COR-L47 (cell line): Measurements from ENCODE around the gene CHST15.

Experiments
- DNase-seq: peaks from one replicate; lab custom pipeline; 2025; lab: John Stamatoyannopoulos, UW

Gene CHST15

DNA sequence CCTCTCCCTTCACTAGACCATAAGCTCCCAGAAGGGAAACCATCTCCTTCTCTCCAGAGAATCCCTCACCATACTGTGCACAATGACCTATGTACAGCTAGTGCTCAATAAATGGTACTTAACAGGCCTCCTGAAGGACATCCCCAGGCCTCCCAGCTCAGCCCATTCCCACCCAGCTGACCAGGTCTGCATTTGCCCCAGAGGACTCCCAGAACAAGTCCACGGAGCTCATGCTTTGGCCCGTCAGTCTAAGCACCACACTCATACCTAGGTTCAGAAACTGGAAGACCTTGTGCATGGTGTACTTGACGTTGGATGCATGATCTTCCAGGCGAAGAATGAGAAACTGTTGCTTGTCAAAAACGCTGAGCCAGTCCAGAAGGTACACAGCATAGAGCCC, 81.3 kb downstream of the CHST15 start:
- no peak for DNase-seq

DNA sequence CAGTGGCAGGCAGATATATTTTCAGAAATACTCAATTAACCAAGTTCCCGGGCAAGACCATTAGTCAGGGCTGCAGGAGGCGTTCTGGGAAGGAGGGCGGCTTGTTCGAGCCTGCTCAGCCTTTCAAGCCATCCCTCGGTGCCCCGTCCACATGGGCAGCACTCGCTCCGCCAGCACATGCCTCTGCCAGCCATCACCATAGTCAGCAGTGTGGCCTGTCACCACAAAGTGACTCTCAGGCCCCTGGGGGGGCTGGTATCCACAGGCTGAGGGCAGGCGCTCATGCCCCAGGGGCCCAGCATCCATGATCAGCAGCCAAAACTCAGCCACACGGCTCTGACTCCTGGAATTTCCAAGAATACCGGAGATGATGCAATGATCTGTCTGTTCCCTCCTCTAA, 81.9 kb downstream of the CHST15 start:
- DNase-seq: no peak

DNA sequence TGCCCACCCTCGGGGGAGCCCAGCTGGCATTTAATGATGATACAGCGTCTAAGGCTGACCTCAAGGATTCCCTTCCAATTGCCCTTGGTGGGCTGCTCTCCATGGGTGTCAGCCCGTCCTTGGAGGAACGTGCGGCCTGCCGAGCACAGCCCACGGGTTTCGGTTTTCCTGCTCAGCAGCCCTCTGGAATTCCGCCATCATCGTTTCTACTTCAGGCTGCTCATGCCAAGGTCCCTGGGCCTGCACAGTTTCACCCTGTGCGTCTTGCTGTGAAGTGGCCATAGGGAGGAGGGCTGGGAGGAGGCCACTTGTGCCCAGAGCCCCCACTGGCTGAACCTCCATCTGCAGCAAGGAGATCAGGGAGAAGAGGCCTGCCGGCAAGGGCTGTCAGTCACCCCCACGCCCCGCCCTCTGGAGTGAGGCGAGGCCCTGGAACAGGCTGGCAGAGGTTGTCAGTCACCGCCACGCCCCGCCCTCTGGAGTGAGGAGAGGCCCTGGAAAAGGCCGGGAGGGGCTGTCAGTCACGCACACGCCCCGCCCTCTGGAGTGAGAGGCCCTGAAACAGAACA, 82.8 kb downstream of the CHST15 start:
- DNase-seq: no peak

DNA sequence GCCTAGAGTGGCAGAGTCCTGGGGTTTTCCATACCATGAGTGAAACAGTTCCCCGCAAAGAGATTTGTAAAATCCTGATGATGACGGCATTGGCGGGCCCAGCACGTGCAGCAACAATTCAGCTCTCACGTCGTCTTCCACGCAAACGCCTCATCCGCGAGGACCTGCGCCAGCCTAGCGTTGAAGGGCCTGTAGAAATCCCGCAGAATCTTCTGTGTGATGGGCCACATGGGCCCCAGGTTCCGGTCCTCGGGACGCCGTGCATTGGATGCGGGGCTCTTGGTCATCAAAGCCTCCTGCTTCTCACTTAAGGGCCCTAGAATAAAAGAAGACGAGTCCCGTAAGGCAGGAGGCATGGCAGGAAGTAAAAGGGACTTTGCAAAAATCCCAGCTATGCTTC, 83.4 kb downstream of the CHST15 start:
- DNase-seq: no peak

DNA sequence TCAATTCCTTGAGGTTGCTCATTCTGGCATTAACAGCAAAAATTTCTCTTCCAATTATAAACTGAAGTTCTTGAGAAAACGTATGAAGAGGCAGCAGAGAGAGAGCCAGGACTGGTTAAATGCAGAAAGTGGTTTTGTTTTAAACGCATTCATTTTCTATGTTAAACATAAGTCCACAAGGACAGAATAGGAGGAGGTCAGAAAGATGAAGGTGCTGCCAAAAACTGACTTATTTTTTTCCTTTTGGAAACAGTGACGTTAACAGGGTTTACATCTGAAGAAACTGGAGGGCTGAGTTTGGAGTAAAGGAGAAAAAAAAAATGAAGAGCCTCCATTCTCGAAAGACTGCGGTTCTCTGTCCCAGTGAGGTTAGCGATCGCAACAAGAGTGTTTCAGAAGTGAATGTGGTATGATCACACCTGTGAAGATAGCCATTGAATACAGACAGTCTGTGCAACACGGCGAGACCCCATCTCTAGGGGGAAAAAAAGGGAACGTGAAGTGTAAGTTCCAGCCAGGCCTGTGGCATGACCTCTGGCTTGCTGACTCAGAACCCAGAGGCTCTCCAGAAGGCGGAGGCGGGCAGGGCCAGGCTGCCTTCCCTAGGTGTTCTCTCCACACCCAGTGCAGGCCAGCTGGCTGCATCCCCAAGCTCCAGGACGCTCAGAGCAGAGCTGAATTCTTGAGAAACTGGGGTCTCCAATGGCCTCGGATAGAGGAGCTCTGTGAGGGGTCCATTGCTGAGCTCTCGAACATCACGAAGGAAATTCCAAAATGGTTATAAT, 84.0 kb downstream of the CHST15 start:
- DNase-seq: no peak

DNA sequence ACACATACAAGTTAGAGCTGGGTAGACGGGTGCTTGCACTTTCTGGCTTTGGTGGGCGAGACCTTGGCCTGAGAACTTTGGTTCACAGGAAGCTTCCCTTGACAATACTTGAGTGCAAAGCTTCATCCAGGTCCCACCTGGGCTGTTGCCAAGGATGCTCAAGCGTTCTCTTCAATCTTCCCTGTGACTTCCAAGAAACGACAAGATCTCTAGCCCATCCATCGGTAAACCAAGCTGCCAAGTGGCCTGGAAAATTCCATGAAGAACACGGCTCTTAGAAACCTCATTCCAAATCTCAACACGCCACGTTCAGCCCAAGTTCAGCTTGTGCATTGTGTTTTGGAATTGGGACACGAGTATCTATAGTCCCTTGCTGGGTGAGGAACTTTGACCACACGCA, 84.7 kb downstream of the CHST15 start:
- DNase-seq: no peak

DNA sequence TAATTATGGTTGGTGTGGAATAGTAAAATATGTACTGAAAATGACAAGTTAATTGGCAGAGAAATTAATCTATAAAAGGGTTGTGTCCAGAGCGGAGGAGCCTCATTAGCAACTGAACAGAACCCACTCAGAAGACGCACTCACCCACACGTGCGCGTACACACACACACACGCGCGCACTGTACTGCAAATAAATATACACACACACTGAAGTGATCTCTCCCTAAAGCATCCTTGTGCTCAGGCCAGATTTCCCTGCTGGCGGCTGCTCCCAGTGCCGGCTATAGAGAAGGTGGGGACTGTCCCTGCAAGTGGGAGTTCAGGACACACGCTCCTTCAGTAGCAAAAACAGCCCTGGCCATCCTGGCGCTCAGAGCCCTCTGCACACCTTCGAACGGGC, 85.2 kb downstream of the CHST15 start:
- DNase-seq: no peak

DNA sequence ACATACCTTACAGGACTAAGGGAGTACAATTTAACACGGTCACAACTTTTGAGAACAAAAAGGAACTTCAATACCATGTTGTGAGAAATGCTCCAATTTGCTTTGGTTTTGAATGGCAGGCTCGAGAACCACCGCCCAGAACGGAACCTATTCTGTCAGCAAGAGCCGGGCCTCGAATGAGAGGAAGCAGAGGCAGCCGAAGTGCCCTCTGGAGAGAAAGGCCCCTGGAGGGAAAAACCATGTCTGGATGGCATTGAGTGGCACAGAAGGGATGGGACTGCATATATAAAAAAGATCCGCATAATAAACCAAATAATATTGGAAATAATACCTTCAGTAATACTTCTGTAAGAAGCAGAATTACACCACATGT, 85.6 kb downstream of the CHST15 start:
- DNase-seq: no peak

DNA sequence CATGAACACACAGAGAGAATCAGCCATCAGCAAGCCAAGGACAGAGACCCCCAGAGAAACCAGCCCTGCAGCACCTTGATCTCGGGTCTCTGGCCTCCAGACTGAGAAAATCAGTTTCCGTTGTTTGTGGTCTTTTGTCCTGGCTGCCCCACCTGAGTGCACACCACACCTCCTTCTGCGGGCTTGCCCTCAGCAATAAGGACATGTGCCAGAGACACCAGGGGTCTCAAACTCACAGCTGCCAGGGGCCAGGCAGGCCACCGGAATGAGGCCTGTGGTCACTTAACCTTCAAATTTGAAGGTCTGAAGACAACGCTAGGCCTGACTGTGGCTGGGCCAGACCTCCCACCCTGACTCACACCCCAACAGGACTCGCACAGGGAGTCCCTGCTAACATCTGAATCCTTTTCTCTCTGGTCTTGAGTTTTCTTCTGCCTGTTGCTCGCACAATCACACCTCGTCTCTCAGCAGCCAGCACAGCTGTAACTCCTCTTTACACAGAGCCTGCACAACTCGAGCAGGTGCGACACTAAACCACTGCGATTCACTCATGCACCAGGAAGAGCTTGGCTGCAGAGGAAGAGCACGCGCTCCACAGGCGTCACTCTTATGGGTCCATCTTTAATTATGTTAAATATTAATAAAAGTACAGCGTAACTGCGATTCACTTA, 86.2 kb downstream of the CHST15 start:
- no peak for DNase-seq

DNA sequence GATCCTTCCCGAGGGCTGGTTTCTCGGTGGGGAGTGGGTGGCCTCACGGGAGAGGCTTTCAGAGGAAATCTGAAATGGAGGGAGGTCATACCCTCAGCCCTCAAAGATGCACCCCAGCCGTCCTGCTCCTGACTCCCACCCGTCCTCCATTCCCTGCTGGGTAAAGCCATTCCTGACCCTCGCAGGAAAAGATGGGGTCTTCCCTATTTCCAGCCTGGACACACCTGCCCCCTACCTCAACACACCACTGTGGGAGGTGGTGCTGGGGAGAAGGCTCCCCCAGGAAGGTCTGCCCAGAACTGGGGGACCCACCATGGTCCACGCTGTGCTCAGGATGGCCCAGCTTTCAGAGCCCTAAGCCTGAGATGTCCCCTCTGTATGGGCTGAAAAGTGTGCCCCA, 86.9 kb downstream of the CHST15 start:
- DNase-seq: no peak

DNA sequence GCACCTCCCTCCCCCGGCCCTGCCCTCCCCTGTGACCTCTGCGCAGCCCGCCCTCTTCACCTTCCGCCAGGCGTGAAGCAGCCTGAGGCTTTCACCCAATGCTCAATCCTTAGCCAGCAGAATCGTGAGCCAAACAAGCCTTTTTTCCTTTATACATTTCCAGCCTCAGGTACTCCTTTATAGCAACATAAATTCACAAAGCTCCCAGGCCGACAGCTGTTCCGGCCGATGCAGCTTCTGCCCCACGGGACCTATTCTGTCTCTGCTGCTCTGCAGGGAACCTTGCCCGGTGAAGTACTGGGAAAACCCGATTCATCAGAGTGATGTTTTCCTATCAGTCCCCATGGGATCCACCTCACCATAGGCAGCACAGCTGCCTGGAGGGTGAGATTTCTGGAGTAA, 87.4 kb downstream of the CHST15 start:
- no peak for DNase-seq

DNA sequence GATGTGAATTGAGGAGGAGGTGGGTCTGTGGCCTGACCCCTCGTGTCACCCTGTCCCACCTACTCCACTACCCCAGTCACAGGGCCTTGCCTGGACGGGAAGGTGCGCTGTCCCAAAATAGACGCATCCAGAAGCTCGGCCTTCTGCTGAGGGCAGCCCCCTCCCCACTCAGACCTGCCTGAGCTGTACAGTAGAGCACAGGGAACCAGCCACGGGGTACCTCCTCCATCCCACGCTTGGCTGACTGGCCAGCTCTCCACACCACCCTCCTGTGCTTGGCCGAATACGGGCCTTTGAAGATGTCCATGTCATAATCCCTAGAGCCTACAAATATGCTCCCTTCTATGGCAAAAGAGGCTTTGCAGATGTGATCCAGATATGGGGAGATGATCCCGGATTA, 88.3 kb downstream of the CHST15 start:
- DNase-seq: no peak

DNA sequence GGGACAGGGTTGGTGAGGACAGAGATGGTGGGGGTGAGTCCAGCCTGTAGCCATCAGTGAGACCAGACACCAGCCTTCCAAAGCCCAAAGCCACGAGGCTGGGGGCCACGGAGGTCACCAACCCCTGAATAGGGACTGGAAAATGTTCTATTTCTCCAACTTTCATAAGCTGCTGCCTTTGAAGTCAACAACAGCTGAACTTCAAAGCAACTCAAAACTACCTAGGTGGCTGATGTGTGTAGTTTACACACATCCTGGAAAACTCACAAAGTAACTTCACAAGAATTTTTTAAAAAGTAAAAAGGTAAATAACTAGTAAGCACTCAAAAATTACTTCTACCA, 88.8 kb downstream of the CHST15 start:
- DNase-seq: no peak

DNA sequence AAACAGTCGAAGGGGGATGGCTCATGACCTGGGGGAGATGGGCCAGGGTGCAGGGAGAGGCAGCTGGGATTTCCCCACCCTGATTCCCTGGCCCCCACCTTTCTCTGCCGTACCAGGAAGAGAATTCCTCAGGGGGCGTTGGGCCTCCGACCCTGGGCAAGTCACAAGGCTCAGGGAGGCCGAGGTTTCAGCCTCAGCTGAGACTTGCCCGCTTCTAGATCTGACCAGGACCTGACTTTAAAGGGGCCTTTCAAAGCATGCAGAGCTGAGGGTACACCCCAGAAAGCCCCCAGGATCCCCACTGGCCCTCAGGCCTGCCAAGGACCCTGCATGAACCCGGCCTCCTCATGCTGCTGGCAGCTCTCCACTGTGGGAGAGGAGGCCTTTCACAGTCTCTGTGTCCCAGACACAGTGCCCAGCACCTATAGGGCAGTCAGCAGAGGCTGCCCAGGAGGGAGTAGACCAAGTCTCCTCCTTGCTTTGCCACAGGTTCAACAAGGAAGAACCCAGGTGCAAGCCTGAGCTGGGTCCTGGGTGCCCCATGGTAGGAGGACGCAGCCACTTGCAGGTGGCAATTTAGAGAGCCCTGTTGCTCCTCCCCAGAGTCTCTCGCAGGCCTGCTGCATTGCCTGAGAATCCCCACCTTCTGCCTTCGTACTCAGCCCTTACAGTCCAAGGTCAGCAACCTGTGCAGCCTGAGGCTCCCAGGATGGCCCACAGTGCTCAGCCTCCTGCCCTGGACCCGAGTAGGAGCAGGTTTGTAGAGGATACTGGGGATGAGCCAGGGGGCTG, 89.3 kb downstream of the CHST15 start:
- no peak for DNase-seq

DNA sequence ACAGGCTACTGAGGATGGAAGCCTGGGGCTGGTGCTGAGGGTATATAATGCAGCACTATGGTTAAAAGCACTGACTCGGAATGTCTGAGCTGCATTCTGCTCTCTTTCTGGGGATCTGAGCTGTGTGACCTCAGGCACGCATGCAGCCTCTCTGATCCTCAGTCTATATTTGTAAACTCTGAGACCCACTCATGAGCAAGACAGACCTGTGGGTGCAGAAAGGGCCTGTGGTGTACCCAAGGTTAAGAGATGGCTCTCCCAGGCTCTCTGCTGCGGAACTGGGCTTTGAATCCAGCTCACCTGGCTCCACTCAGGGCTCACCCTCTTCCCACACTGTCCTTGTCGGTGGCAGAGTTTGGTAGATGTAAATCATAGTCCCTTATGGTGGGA, 89.9 kb downstream of the CHST15 start:
- DNase-seq: no peak

DNA sequence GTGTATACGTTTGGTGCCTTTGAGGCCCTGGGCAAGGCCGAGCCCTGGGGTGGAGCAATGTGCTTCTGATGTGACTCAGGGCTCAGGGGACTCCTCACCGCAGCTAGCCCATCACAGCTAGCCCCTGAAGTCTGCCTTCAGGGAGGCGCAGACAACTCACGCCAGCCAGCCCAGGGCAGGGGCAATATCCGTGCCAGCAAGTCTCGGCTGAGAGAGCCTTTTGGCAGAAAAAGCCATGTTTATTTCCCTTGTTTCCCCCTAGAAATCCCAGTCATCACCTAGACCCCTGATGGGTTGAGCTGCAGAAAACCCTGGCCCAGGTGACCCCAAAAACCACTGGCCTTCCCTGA, 90.4 kb downstream of the CHST15 start:
- DNase-seq: no peak

DNA sequence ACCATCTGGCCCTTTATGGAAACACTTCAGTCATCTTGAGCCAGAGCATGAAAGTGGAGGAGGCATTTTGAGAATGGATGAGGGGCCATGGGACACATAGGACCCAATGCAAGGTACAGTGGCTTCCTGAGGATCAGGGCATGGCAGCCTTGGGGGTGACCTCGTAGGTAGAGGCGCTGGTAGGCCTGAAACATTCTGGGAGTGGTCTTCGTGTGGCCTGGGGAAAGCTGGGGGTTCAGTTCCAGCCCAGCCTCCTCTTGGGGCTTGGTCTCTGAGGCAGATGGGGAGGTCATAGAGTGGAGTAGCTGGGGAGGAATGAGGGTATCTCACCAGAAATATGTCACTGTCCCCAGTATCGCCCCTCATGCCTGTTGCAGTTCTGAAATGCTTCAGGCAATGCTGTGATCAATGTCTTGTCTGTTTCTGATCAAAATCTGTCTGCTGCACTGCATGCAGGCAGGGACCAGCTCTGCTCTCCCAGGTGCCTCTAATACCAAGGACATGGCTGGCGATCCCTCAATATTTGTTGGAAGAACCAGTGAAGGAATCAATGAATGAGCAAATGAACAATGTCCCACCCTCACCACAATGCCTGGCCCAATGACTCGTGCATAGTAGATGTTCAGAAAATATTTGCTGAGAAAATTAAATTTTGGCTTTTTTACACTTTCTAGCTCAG, 90.9 kb downstream of the CHST15 start:
- DNase-seq: no peak

DNA sequence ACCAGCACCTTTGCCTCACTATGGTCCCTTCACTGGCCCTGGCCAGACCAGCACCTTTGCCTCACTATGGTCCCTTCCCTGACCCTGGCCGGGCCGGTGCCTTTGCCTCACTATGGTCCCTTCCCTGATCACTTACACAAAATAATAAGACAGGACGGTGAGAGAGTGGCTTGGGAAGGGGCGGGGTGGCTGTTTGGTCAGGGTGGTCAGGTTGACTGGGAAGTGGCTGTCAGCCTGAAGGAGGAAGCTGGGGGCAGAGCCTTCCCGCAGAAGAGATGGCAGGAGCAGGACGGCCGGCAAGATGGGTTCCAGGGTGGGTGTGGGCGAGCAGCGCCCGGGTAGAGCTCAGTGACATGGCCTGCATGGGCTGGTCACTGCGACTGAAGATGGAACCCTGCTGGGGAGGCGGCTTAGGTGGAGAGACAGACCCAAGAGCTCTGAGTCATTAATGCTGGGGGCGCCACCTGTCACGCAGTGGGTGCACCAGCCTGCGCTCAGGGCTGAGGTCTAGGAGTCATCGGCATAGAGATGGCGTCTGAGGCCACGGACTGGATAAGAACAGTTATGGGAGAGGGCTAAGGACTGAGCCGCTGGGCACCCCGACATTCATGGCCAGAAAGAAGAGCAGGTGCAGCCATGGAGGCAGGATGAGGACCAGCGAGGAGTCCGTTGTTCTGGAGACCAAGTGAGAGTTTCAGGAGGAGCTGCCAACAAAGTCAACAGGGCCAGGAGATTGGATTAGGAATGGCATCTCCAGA, 91.8 kb downstream of the CHST15 start:
- DNase-seq: no peak

DNA sequence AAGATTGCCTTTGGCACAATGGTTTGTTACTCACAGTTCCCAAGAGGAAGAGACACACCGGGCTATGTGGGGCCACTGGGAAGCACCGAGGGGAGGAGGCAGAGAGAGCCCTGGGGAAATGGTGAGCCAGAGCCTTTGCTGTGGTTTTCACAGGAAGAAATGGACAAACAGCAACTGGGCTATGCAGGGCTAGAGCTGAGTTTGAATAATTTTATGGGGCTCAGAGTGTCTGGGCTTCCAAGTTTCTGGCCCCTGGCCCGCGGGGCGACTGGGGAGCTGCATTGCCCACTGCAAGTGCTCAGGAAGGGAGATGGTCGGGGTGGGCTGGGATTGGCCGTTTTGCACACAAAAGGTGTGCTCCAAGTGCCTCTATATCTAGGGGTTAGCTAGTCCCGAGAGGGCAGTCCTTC, 92.6 kb downstream of the CHST15 start:
- DNase-seq: no peak

DNA sequence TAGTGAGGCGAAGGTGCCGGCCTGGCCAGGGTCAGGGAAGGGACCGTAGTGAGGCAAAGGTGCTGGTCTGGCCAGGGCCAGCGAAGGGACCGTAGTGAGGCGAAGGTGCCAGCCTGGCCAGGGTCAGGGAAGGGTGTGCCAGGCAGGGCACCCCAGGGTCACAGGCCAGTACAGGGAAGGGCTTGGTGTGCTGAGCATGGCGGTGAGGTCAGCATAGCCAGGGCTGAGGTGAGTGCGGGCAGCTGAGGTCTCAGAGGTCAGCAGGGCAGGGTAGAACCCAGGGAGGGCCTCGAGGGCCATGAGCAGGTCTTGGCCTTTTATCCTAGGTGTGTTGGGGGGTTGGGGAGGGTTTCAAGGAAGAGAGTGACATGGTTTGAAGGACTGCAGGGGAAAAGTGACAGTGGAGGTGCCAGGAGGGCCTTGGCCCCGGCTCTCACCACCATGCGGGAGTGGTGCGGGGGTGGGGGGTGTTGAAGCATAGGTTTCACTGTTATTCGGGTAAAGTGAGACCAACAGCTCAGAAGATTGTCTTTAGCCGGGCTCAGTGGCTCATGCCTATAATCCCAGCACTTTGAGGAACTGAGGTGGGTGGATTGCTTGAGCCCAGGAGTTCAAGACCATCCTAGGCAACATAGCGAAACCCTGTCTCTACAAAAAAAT, 93.3 kb downstream of the CHST15 start:
- DNase-seq: no peak

DNA sequence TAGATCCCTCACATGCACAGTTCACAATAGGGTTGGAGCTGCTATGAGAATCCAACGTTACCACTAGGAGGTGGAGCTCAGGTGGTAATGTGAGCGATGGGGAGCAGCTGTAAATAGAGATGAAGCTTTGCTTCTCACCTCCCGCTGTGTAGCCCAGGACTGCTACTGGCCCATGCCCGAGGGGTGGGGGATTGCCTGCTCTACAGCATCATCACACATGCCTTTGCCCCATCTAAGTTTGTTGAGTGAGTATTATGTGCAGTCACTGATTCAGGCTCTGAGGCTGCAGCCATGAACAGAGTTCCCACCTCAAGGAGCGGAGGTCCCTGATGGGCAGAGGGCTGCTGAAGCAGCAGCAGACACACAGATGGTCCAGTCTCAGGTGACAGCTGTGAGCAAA, 94.1 kb downstream of the CHST15 start:
- DNase-seq: no peak
